ENCODE data around the gene IGFL3.

Gene IGFL3

GRCh38 chr19:46150606-46151005, 26.1 kb upstream of the IGFL3 start:
- H4K20me1 ChIP-seq (ENCODE audit: control insufficient read depth, insufficient read depth, low read depth, low read length): no peaks in the 10 kb centered on the region

GRCh38 chr19:46147791-46148288, 23.4 kb upstream of the IGFL3 start, which contains the start of gene IGFL2:
Gene IGFL2, plus strand, starts transcription at chr19:46148238. Its CDS starts 41 bp downstream, at chr19:46148279.
- Histone ChIP-seq H3K9me3 (ENCODE audit: control insufficient read depth, insufficient read depth, low read length) (no peaks in the 10 kb centered on the region), H3K4me1 (ENCODE audit: control insufficient read depth, low read length) (no peaks in the 10 kb centered on the region), H3K9me2 (replicated peaks; ENCODE audit: control insufficient read depth, low read length) (no peaks in the 10 kb centered on the region), H3K79me2 (ENCODE audit: control insufficient read depth, low read length) (no peaks in the 10 kb centered on the region), H4K20me1 (ENCODE audit: control insufficient read depth, insufficient read depth, low read depth, low read length) (no peaks in the 10 kb centered on the region), H3K4me2 (ENCODE audit: low read length) (no peak within 1 kb of the TSS), H3F3A (ENCODE audit: control insufficient read depth, insufficient read depth) (no peaks in the 10 kb centered on the region), H3K27me3 (ENCODE audit: control insufficient read depth, low read length) (peaks cover 35% of the 10 kb centered on the region), H3K4me3 (ENCODE audit: low read length) (no peak within 1 kb of the TSS), H3K27ac (ENCODE audit: low read depth, low read length) (no peak within 1 kb of the TSS), H3K36me3 (ENCODE audit: control insufficient read depth, low read length) (no peaks in the 10 kb centered on the region)
- TF ChIP-seq CTCF (IDR thresholded peaks at IDR 0.05; ENCODE audit: low read depth, low read length, poor library complexity, severe bottlenecking): no peak

More at GRCh38 chr19:46150606-46151005, 26.1 kb upstream of the IGFL3 start:
- Histone ChIP-seq H3K27ac (ENCODE audit: low read depth, low read length) (no peak overlapping the region), H3K4me3 (ENCODE audit: low read length) (no peak overlapping the region), H3F3A (ENCODE audit: control insufficient read depth, insufficient read depth) (no peaks in the 10 kb centered on the region), H3K4me2 (ENCODE audit: low read length) (no peak overlapping the region), H3K4me1 (ENCODE audit: control insufficient read depth, low read length) (no peaks in the 10 kb centered on the region), H3K79me2 (ENCODE audit: control insufficient read depth, low read length) (no peaks in the 10 kb centered on the region), H3K36me3 (ENCODE audit: control insufficient read depth, low read length) (no peaks in the 10 kb centered on the region), H3K9me2 (replicated peaks; ENCODE audit: control insufficient read depth, low read length) (no peaks in the 10 kb centered on the region), H3K27me3 (ENCODE audit: control insufficient read depth, low read length) (peaks cover 32% of the 10 kb centered on the region), H3K9me3 (ENCODE audit: control insufficient read depth, insufficient read depth, low read length) (no peaks in the 10 kb centered on the region)
- no peak for TF ChIP-seq EZH2phosphoT487 (IDR thresholded peaks at IDR 0.05; ENCODE audit: borderline replicate concordance, low read length)
- TF ChIP-seq CTCF (IDR thresholded peaks at IDR 0.05; ENCODE audit: low read depth, low read length, poor library complexity, severe bottlenecking): no peak

- TF ChIP-seq CTCF (IDR thresholded peaks at IDR 0.05; ENCODE audit: low read depth, low read length, poor library complexity, severe bottlenecking) (no peak), EZH2phosphoT487 (IDR thresholded peaks at IDR 0.05; ENCODE audit: borderline replicate concordance, low read length) (no peak)
- Histone ChIP-seq H3K9me3 (ENCODE audit: control insufficient read depth, insufficient read depth, low read length) (no peaks in the 10 kb centered on the region), H3K4me1 (ENCODE audit: control insufficient read depth, low read length) (no peaks in the 10 kb centered on the region), H3K4me3 (ENCODE audit: low read length) (no peak overlapping the region), H3K79me2 (ENCODE audit: control insufficient read depth, low read length) (no peaks in the 10 kb centered on the region), H3K36me3 (ENCODE audit: control insufficient read depth, low read length) (no peaks in the 10 kb centered on the region), H3K9me2 (replicated peaks; ENCODE audit: control insufficient read depth, low read length) (no peaks in the 10 kb centered on the region), H3K4me2 (ENCODE audit: low read length) (no peak overlapping the region), H3F3A (ENCODE audit: control insufficient read depth, insufficient read depth) (no peaks in the 10 kb centered on the region), H4K20me1 (ENCODE audit: control insufficient read depth, insufficient read depth, low read depth, low read length) (no peaks in the 10 kb centered on the region), H3K27me3 (ENCODE audit: control insufficient read depth, low read length) (peaks cover 30% of the 10 kb centered on the region), H3K27ac (ENCODE audit: low read depth, low read length) (no peak overlapping the region)
Observed at GRCh38 chr19:46147166-46147740, 22.8 kb upstream of the IGFL3 start.
